Renal cortical epithelial cell (primary cell): ENCODE measurements around the gene POTEB. TPM values are rescaled to one million over a fixed set of nuclear protein-coding genes. Genes with fewer than 3 reads are reported as not detected.
"Not testable (repeated sequence)": the region's sequence is repeated elsewhere in the genome, so short reads cannot be mapped to it uniquely, and the experiment has no call there.

Experiments
- DNase-seq: peaks from one replicate; pipeline ENCODE4 v3.0.0-alpha.2; 2011; ENCODE audit warnings: low read depth
- total RNA-seq: library from RNA; depleted of rRNA; stranded (reverse); fragments of >200 nt; gene quantifications from 2 replicates; pipeline ENCODE4 v1.2.3, GENCODE V29; 2014

Gene POTEB
- total RNA-seq, result not detected in 2 replicates

DNA sequence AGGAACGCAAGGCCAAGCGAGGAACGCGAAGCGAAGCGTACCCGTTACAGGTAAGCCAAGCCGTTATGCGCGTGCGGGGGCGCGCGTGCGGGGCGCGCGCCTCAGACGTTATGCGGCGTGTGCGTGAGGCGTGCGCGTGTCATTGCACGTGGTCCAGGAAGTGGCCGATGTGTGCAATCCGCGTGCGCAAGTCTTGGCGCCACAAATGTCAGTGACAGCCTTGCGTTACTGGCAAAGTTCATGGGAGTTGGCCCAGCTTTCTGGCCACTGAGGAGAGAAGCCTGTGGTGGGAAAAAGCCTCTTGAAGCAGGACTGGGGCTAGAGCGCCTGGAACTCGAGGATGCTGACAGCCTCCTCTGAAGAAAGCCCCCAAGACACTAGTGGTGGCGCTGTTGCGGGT is at the start of gene POTEB:
TSS of gene POTEB (minus strand) at position 101 of the 400 bp plus-strand sequence. CDS start 489 bp downstream, outside the sequence.
- not testable (repeated sequence) for DNase-seq

- DNase-seq, result not testable (repeated sequence)
Measured at GRCh38 chr15:21890955-21891354, 13.4 kb upstream of the POTEB start.

- DNase-seq, result not testable (repeated sequence)
Measured at GRCh38 chr15:21889542-21889941, 12.0 kb upstream of the POTEB start.

GRCh38 chr15:21838831-21839230 is 38.7 kb downstream of the POTEB start:
- DNase-seq, result not testable (repeated sequence)

Other genes with a start within 250 kb of the POTEB start
- gene OR4M2, start 202.8 kb upstream of the POTEB start, total RNA-seq, result not detected in 2 replicates